GM04504 (cell line): Measurements from ENCODE around the gene GATA5.
"Not testable (repeated sequence)": the region's sequence is repeated elsewhere in the genome, so short reads cannot be mapped to it uniquely, and the experiment has no call there.

Experiments
- DNase-seq: peaks from one replicate; pipeline ENCODE4 v3.0.0-alpha.2; 2012; ENCODE audit warnings: low read depth

The GATA5 gene

GRCh38 chr20:62504323-62504722 is 28.5 kb upstream of the GATA5 start:
- DNase-seq, result no peak

- no peak for DNase-seq
Observed at GRCh38 chr20:62503401-62504178, 27.8 kb upstream of the GATA5 start.

GRCh38 chr20:62502496-62503095 is 26.8 kb upstream of the GATA5 start:
- DNase-seq, result no peak

- no peak for DNase-seq
Observed at GRCh38 chr20:62501801-62502495, 26.2 kb upstream of the GATA5 start.

- peak; percentile 18 for DNase-seq
Observed at GRCh38 chr20:62500237-62500864, 24.6 kb upstream of the GATA5 start.

GRCh38 chr20:62499758-62500236 is 24.0 kb upstream of the GATA5 start:
- no peak for DNase-seq

- DNase-seq, result no peak
Observed at GRCh38 chr20:62498874-62499273, 23.1 kb upstream of the GATA5 start.

- no peak for DNase-seq
Observed at GRCh38 chr20:62496568-62497218, 20.9 kb upstream of the GATA5 start.

GRCh38 chr20:62495749-62496567 is 20.2 kb upstream of the GATA5 start:
- DNase-seq, result no peak

GRCh38 chr20:62494980-62495748 is 19.4 kb upstream of the GATA5 start:
- no peak for DNase-seq

GRCh38 chr20:62494537-62494936 is 18.7 kb upstream of the GATA5 start:
- no peak for DNase-seq

GRCh38 chr20:62493886-62494285 is 18.1 kb upstream of the GATA5 start:
- no peak for DNase-seq

- no peak for DNase-seq
Observed at GRCh38 chr20:62493253-62493885, 17.6 kb upstream of the GATA5 start.

GRCh38 chr20:62492711-62493110 is 16.9 kb upstream of the GATA5 start:
- DNase-seq, result no peak

GRCh38 chr20:62490783-62491182 is 15.0 kb upstream of the GATA5 start:
- DNase-seq, result not testable (repeated sequence)

GRCh38 chr20:62489932-62490263 is 14.1 kb upstream of the GATA5 start:
- no peak for DNase-seq

- DNase-seq, result no peak
Observed at GRCh38 chr20:62489186-62489931, 13.6 kb upstream of the GATA5 start.

- no peak for DNase-seq
Observed at GRCh38 chr20:62488470-62488869, 12.7 kb upstream of the GATA5 start.
